NCI-H2227 treated with DMSO at 0.1 percent for 48 hours (cell line): Measurements from ENCODE around the gene IFNK.
"Not testable (repeated sequence)": the region's sequence is repeated elsewhere in the genome, so short reads cannot be mapped to it uniquely, and the experiment has no call there.

Experiments used
- DNase-seq: peaks from one replicate; lab custom pipeline; 2025; lab: John Stamatoyannopoulos, UW

Gene IFNK

GRCh38 chr9:27524236-27524635 is at the start of gene IFNK:
Gene IFNK, plus strand, starts transcription at chr9:27524290. Its CDS starts 47 bp downstream, at chr9:27524337.
- no peak for DNase-seq

GRCh38 chr9:27474305-27474704 is 49.8 kb upstream of the IFNK start:
- DNase-seq, result no peak

- DNase-seq, result no peak
Observed at GRCh38 chr9:27475057-27475595, 49.0 kb upstream of the IFNK start.

GRCh38 chr9:27476870-27477515 is 47.1 kb upstream of the IFNK start:
- DNase-seq, result no peak

- no peak for DNase-seq
Observed at GRCh38 chr9:27478322-27478721, 45.8 kb upstream of the IFNK start.

GRCh38 chr9:27482709-27483108 is 41.4 kb upstream of the IFNK start:
- DNase-seq, result no peak

- DNase-seq, result no peak
Observed at GRCh38 chr9:27483576-27483975, 40.5 kb upstream of the IFNK start.

- DNase-seq, result no peak
Observed at GRCh38 chr9:27485158-27485557, 38.9 kb upstream of the IFNK start.

- no peak for DNase-seq
Observed at GRCh38 chr9:27487128-27487640, 36.9 kb upstream of the IFNK start.

- DNase-seq, result no peak
Observed at GRCh38 chr9:27487927-27488326, 36.2 kb upstream of the IFNK start.

GRCh38 chr9:27489087-27489876 is 34.8 kb upstream of the IFNK start:
- no peak for DNase-seq

GRCh38 chr9:27491154-27491553 is 32.9 kb upstream of the IFNK start:
- no peak for DNase-seq

- DNase-seq, result no peak
Observed at GRCh38 chr9:27495480-27496134, 28.5 kb upstream of the IFNK start.

GRCh38 chr9:27496135-27496504 is 28.0 kb upstream of the IFNK start:
- DNase-seq, result no peak

GRCh38 chr9:27497883-27498417 is 26.1 kb upstream of the IFNK start:
- no peak for DNase-seq

- no peak for DNase-seq
Observed at GRCh38 chr9:27499451-27499850, 24.6 kb upstream of the IFNK start.

GRCh38 chr9:27500902-27501301 is 23.2 kb upstream of the IFNK start:
- not testable (repeated sequence) for DNase-seq

- no peak for DNase-seq
Observed at GRCh38 chr9:27503623-27504022, 20.5 kb upstream of the IFNK start.

GRCh38 chr9:27504259-27504658 is 19.8 kb upstream of the IFNK start:
- no peak for DNase-seq

- no peak for DNase-seq
Observed at GRCh38 chr9:27505744-27506161, 18.3 kb upstream of the IFNK start.

- DNase-seq, result no peak
Observed at GRCh38 chr9:27506981-27507380, 17.1 kb upstream of the IFNK start.

- DNase-seq, result no peak
Observed at GRCh38 chr9:27510780-27511179, 13.3 kb upstream of the IFNK start.
